Measurements from ENCODE around the gene LCP2. TPM values are rescaled to one million over a fixed set of nuclear protein-coding genes. Genes with fewer than 3 reads are reported as not detected.

LCP2 gene
- polyA plus RNA-seq, 2 of the 4 experiments (the other 2 are of a cell fraction), result not detected

GRCh38 chr5:170305016-170305645 is 7.6 kb upstream of the LCP2 start:
- Histone ChIP-seq H3K9me3 (no peaks in the 10 kb centered on the region), H3K4me1 (no peaks in the 10 kb centered on the region), H3K4me2 (no peak overlapping the region), H3K27ac (no peak overlapping the region), H3K4me3 (no peak overlapping the region)
- FAIRE-seq (no peak), DNase-seq (ENCODE audit: low read depth in 1 of 2, low spot score in 1 of 2) (no peak), ATAC-seq (no peak)
- 78% methylated on average over 13 of the region's 13 CpGs for WGBS (ENCODE audit: missing lambda C conversion rate)
- POLR2A ChIA-PET, result no interaction called here
- TF ChIP-seq CTCF (IDR thresholded peaks at IDR 0.05) (no peak), POLR2AphosphoS2 (conservative IDR thresholded peaks at IDR 0.05; ENCODE audit: low read length) (no peak), ESRRA (IDR thresholded peaks at IDR 0.05; ENCODE audit: borderline replicate concordance, low read length) (no peak), MAFK (IDR thresholded peaks at IDR 0.05; ENCODE audit: partially characterized antibody) (no peak), REST (IDR thresholded peaks at IDR 0.05) (no peak), JUNB (IDR thresholded peaks at IDR 0.05) (no peak), NR3C1 (IDR thresholded peaks at IDR 0.05) (no peak), BHLHE40 (IDR thresholded peaks at IDR 0.05; ENCODE audit: low read depth, low read length) (no peak), EHMT2 (IDR thresholded peaks at IDR 0.05; ENCODE audit: low read depth) (no peak), RFX5 (IDR thresholded peaks at IDR 0.05) (no peak), ATOH8 (CRISPR knock-in tag; IDR thresholded peaks at IDR 0.05; ENCODE audit: low read depth) (no peak), MYC (IDR thresholded peaks at IDR 0.05; ENCODE audit: borderline replicate concordance, low read length) (no peak)
- CTCF ChIA-PET, result interaction anchor here (0.6 to 1.3 kb wide), 3 partner anchors 14 to 116 kb away, joined by 3 to 4 read pairs (median 3); partner anchors contain the start of gene KCNMB1

GRCh38 chr5:170303549-170303948 is 6.0 kb upstream of the LCP2 start:
- DNase-seq (ENCODE audit: low read depth in 1 of 2, low spot score in 1 of 2) (no peak), FAIRE-seq (no peak), ATAC-seq (no peak)
- H3K9me3 ChIP-seq, result no peaks in the 10 kb centered on the region
- H3K4me3 ChIP-seq, result no peak overlapping the region
- TF ChIP-seq RARB (CRISPR knock-in tag; IDR thresholded peaks at IDR 0.05) (no peak), CHD2 (IDR thresholded peaks at IDR 0.05; ENCODE audit: low read length, partially characterized antibody) (no peak), REST (IDR thresholded peaks at IDR 0.05) (no peak), NR3C1 (IDR thresholded peaks at IDR 0.05) (no peak), KDM5A (IDR thresholded peaks at IDR 0.05) (no peak), HOXA7 (CRISPR knock-in tag; IDR thresholded peaks at IDR 0.05) (no peak), CTCF (IDR thresholded peaks at IDR 0.05) (no peak), RNF2 (IDR thresholded peaks at IDR 0.05; ENCODE audit: borderline replicate concordance, low read depth) (no peak), FOSL2 (IDR thresholded peaks at IDR 0.05) (no peak), FOSL2 (CRISPR knock-in tag; IDR thresholded peaks at IDR 0.05) (no peak), MAZ (IDR thresholded peaks at IDR 0.05; ENCODE audit: borderline replicate concordance, low read depth, low read length) (no peak), HEYL (CRISPR knock-in tag; IDR thresholded peaks at IDR 0.05) (no peak), JUN (IDR thresholded peaks at IDR 0.05) (no peak), TP53 (CRISPR knock-in tag; IDR thresholded peaks at IDR 0.05) (no peak)
- ChIA-PET POLR2A (no interaction called here), CTCF (no interaction called here)
- H3K4me1 ChIP-seq, result no peaks in the 10 kb centered on the region
- 52% methylated on average over 8 of the region's 8 CpGs for whole genome bisulfite sequencing (ENCODE audit: missing lambda C conversion rate)
- H3K27ac ChIP-seq, result no peak overlapping the region
- H3K4me2 ChIP-seq, result no peak overlapping the region

Measured in A549 (cell line).